SK-N-SH (cell line): ENCODE data around the gene CCDC57. TPM values are rescaled to one million over a fixed set of nuclear protein-coding genes. Genes with fewer than 3 reads are reported as not detected.

Experiments
- CTCF ChIA-PET: fragments of 300-600, 350-600 bp; formaldehyde crosslinking; extraction: SDS; loops from one replicate; lab custom pipeline; 2021; lab: Yijun Ruan, JAX
- POLR2A ChIA-PET: fragments of 350-600 bp; sonication (Branson Sonifier 250); formaldehyde crosslinking; extraction: SDS; loops from one replicate; lab custom pipeline; 2020; ENCODE audit warnings: antibody characterized with exemption, inconsistent platforms; lab: Yijun Ruan, JAX
- DNase-seq: peaks from one replicate; pipeline ENCODE4 v3.0.0; 2012
- H2AFZ ChIP-seq: fragments of 200-600 bp; sonication (generic); 2 replicates; pipeline ENCODE4 v1.8.1; 2016; ENCODE audit warnings: antibody characterized with exemption, mild to moderate bottlenecking, low read depth
- H3F3A ChIP-seq: fragments of 200-600 bp; sonication (generic); replicated peaks from 2 replicates; pipeline ENCODE3; 2016; ENCODE audit warnings: antibody characterized with exemption, mild to moderate bottlenecking; ENCODE audit not compliant: insufficient read depth
- H3K27ac ChIP-seq, 2 experiments: fragments of 200-500 bp in 1 of 2; fragments of 200-600 bp in 1 of 2; sonication (Bioruptor generic) in 1 of 2; sonication (generic), shearing (Covaris generic) in 1 of 2; 2 replicates each; pipeline versions ENCODE4 v1.5.1 to v1.6.1; 2014 to 2016; ENCODE audit warnings: low read depth in 2 of 2, inconsistent platforms in 1 of 2, low read length in 1 of 2, mild to moderate bottlenecking in 1 of 2, mixed read lengths in 1 of 2
- H3K27me3 ChIP-seq: fragments of 200-600 bp; sonication (generic), shearing (Covaris generic); 2 replicates; pipeline ENCODE4 v1.6.1; 2016; ENCODE audit warnings: mixed run types; ENCODE audit not compliant: insufficient read depth
- H3K36me3 ChIP-seq, 2 experiments: fragments of 200-500 bp in 1 of 2; fragments of 200-600 bp in 1 of 2; sonication (Bioruptor generic) in 1 of 2; sonication (generic) in 1 of 2; replicated peaks in 1 of 2; 2 replicates each; pipeline versions ENCODE3 to v1.5.1; 2014 to 2016; ENCODE audit warnings: low read length in 1 of 2, mild to moderate bottlenecking in 1 of 2; ENCODE audit not compliant: insufficient read depth in 2 of 2, control insufficient read depth in 1 of 2
- H3K4me1 ChIP-seq, 2 experiments: fragments of 200-500 bp in 1 of 2; fragments of 200-600 bp in 1 of 2; sonication (Bioruptor generic) in 1 of 2; sonication (generic), shearing (Covaris generic) in 1 of 2; 2 replicates each; pipeline versions ENCODE4 v1.5.1 to v1.6.1; 2014 to 2016; ENCODE audit warnings: low read depth in 1 of 2, low read length in 1 of 2, mixed run types in 1 of 2; ENCODE audit not compliant: insufficient read depth in 2 of 2, control insufficient read depth in 1 of 2
- H3K4me2 ChIP-seq: fragments of 200-600 bp; sonication (generic), shearing (Covaris generic); 2 replicates; pipeline ENCODE4 v1.6.1; 2017; ENCODE audit warnings: mixed run types
- H3K4me3 ChIP-seq, 2 experiments: fragments of 200-500 bp in 1 of 2; fragments of 200-600 bp in 1 of 2; sonication (Bioruptor generic) in 1 of 2; sonication (generic), shearing (Covaris generic) in 1 of 2; 2 replicates each; pipeline versions ENCODE4 v1.5.1 to v1.8.1; 2014 to 2016; ENCODE audit warnings: low read depth in 2 of 2, inconsistent platforms in 1 of 2, low read length in 1 of 2, mild to moderate bottlenecking in 1 of 2, mixed read lengths in 1 of 2, moderate library complexity in 1 of 2
- H3K79me2 ChIP-seq: fragments of 200-600 bp; sonication (generic); 2 replicates; pipeline ENCODE4 v1.8.1; 2017; ENCODE audit warnings: mild to moderate bottlenecking; ENCODE audit not compliant: insufficient read depth
- H3K9ac ChIP-seq: fragments of 200-600 bp; sonication (generic); 2 replicates; pipeline ENCODE4 v1.6.1; 2017; ENCODE audit warnings: mixed run types
- H3K9me2 ChIP-seq: fragments of 200-600 bp; sonication (generic); 2 replicates; pipeline ENCODE4 v1.6.1; 2017; ENCODE audit warnings: mixed run types
- H3K9me3 ChIP-seq: fragments of 200-600 bp; sonication (generic); 2 replicates; pipeline ENCODE4 v1.6.1; 2017; ENCODE audit warnings: mixed run types, mild to moderate bottlenecking, moderate library complexity
- H4K20me1 ChIP-seq: fragments of 200-600 bp; sonication (generic); 2 replicates; pipeline ENCODE4 v1.6.1; 2017; ENCODE audit warnings: mild to moderate bottlenecking, mixed run types; ENCODE audit not compliant: insufficient read depth
- FOSL2 ChIP-seq: IDR thresholded peaks from 2 replicates; pipeline ENCODE4 v1.4.0; 2012; ENCODE audit warnings: low read depth, mild to moderate bottlenecking, moderate library complexity, borderline replicate concordance
- FOXJ3 ChIP-seq: sonication (generic); formaldehyde crosslinking; IDR thresholded peaks from 2 replicates; pipeline ENCODE4 v1.5.1; 2020; ENCODE audit warnings: mild to moderate bottlenecking, missing genetic modification reagents
- FOXM1 ChIP-seq: IDR thresholded peaks from 2 replicates; pipeline ENCODE4 v1.4.0; 2012; ENCODE audit warnings: low read depth, mild to moderate bottlenecking
- GABPA ChIP-seq: IDR thresholded peaks from 2 replicates; pipeline ENCODE4 v1.4.0; 2012; ENCODE audit warnings: low read depth, mild to moderate bottlenecking
- GATA2 ChIP-seq: sonication (generic); formaldehyde crosslinking; IDR thresholded peaks from 2 replicates; pipeline ENCODE4 v1.5.0; 2020; ENCODE audit warnings: mild to moderate bottlenecking, missing genetic modification reagents
- JUND ChIP-seq: IDR thresholded peaks from 2 replicates; pipeline ENCODE4 v1.4.0; 2012
- MEF2A ChIP-seq: IDR thresholded peaks from 2 replicates; pipeline ENCODE4 v1.4.0; 2012; ENCODE audit warnings: low read depth, borderline replicate concordance
- MXI1 ChIP-seq: IDR thresholded peaks from 2 replicates; pipeline ENCODE4 v1.6.1; 2012; ENCODE audit warnings: mild to moderate bottlenecking, low read depth, low read length, improper control_type of control experiment
- POLR2AphosphoS5 ChIP-seq: IDR thresholded peaks from 2 replicates; pipeline ENCODE4 v1.6.1; 2012; ENCODE audit warnings: low read depth, low read length
- RAD21 ChIP-seq: IDR thresholded peaks from 2 replicates; pipeline ENCODE4 v1.6.1; 2012; ENCODE audit warnings: mild to moderate bottlenecking, low read length
- RCOR1 ChIP-seq: fragments of 150-350 bp; IDR thresholded peaks from 2 replicates; pipeline ENCODE4 v1.6.1; 2017; ENCODE audit warnings: antibody characterized with exemption, low read length
- RXRA ChIP-seq: IDR thresholded peaks from 2 replicates; pipeline ENCODE4 v1.4.0; 2012; ENCODE audit warnings: low read depth, mild to moderate bottlenecking, borderline replicate concordance
- TCF12 ChIP-seq: IDR thresholded peaks from 2 replicates; pipeline ENCODE4 v1.4.0; 2012
- WGBS: methylation state at CpG from one replicate; pipeline ENCODE4 v1.1.6; 2017; ENCODE audit warnings: low lambda C conversion rate; 5-methylcytosine and 5-hydroxymethylcytosine counted together
- polyA plus RNA-seq, 3 experiments: library from polyadenylated mRNA; depleted of rRNA; stranded (reverse); fragments of >200 nt; gene quantifications; 2 replicates each; pipeline ENCODE4 v1.2.3, GENCODE V29; 2012
- TF ChIP-seq, protein P1 (sequence below): fragments of 200-600 bp; sonication (generic); IDR thresholded peaks from 2 replicates; pipeline ENCODE4 v1.6.1; 2017; ENCODE audit warnings: antibody characterized with exemption, mild to moderate bottlenecking, moderate library complexity
- TF ChIP-seq, protein P2 (sequence below): IDR thresholded peaks from 2 replicates; pipeline ENCODE4 v1.4.0; 2012; ENCODE audit warnings: low read depth, borderline replicate concordance

Gene CCDC57
- polyA plus RNA-seq, 1 of the 3 experiments (the other 2 are of a cell fraction): 68.6 TPM

GRCh38 chr17:82160075-82160474 lies 52.6 kb downstream of the CCDC57 start:
- H3K27ac ChIP-seq: no peak overlapping the region
- H3K36me3 ChIP-seq: peaks cover 32 to 45% of the 10 kb centered on the region in 2 experiments
- H3K27me3 ChIP-seq: no peaks in the 10 kb centered on the region
- no peaks in the 10 kb centered on the region for H3K79me2 ChIP-seq
- no peak overlapping the region for H3K4me3 ChIP-seq
- no peaks in the 10 kb centered on the region for H3F3A ChIP-seq
- H3K9me2 ChIP-seq: no peaks in the 10 kb centered on the region
- no peak overlapping the region for H2AFZ ChIP-seq
- H3K4me1 ChIP-seq: no peaks in the 10 kb centered on the region
- POLR2A ChIA-PET: no interaction called here
- 62% methylated on average over 5 of the region's 5 CpGs for WGBS
- DNase-seq: no peak
- no peaks in the 10 kb centered on the region for H3K9me3 ChIP-seq
- H4K20me1 ChIP-seq: no peaks in the 10 kb centered on the region
- no peak overlapping the region for H3K9ac ChIP-seq
- no peak overlapping the region for H3K4me2 ChIP-seq
- CTCF ChIA-PET: interaction anchor here (2.0 kb wide), 1 partner anchor 130 kb away, joined by 9 read pairs; no protein-coding TSS in a partner anchor
- no peak for TF ChIP-seq RCOR1
- no peak for TF ChIP-seq GABPA
- no peak for TF ChIP-seq TCF12
- TF ChIP-seq MXI1: no peak
- TF ChIP-seq JUND: no peak
- TF ChIP-seq FOSL2: no peak
- TF ChIP-seq RAD21: no peak
- TF ChIP-seq, protein P1, sequence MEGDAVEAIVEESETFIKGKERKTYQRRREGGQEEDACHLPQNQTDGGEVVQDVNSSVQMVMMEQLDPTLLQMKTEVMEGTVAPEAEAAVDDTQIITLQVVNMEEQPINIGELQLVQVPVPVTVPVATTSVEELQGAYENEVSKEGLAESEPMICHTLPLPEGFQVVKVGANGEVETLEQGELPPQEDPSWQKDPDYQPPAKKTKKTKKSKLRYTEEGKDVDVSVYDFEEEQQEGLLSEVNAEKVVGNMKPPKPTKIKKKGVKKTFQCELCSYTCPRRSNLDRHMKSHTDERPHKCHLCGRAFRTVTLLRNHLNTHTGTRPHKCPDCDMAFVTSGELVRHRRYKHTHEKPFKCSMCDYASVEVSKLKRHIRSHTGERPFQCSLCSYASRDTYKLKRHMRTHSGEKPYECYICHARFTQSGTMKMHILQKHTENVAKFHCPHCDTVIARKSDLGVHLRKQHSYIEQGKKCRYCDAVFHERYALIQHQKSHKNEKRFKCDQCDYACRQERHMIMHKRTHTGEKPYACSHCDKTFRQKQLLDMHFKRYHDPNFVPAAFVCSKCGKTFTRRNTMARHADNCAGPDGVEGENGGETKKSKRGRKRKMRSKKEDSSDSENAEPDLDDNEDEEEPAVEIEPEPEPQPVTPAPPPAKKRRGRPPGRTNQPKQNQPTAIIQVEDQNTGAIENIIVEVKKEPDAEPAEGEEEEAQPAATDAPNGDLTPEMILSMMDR: no peak
- TF ChIP-seq GATA2 (CRISPR knock-in tag): no peak
- TF ChIP-seq, protein P2, sequence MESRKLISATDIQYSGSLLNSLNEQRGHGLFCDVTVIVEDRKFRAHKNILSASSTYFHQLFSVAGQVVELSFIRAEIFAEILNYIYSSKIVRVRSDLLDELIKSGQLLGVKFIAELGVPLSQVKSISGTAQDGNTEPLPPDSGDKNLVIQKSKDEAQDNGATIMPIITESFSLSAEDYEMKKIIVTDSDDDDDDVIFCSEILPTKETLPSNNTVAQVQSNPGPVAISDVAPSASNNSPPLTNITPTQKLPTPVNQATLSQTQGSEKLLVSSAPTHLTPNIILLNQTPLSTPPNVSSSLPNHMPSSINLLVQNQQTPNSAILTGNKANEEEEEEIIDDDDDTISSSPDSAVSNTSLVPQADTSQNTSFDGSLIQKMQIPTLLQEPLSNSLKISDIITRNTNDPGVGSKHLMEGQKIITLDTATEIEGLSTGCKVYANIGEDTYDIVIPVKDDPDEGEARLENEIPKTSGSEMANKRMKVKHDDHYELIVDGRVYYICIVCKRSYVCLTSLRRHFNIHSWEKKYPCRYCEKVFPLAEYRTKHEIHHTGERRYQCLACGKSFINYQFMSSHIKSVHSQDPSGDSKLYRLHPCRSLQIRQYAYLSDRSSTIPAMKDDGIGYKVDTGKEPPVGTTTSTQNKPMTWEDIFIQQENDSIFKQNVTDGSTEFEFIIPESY: no peak
- TF ChIP-seq MEF2A: no peak
- TF ChIP-seq POLR2AphosphoS5: no peak

DNA sequence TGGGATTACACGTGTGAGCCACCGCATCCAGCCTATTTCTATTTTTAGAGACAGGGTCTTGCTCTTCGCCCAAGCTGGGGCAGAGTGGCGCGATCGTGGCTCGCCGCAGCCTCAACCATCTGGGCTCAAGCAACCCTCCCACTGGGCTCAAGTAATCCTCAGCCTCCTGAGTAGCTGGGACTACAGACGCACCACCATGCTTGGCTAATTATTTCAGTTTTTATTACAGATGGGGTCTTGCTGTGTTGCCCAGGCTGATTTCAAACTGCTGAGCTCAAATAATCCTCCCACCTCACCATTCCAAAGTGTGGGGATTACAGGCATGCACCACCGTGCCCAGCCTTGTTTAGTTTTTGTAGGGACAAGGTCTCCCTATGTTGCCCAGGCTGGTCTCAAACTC lies 53.8 kb downstream of the CCDC57 start:
- no peaks in the 10 kb centered on the region for H3K27me3 ChIP-seq
- no peak overlapping the region for H2AFZ ChIP-seq
- no peak overlapping the region for H3K27ac ChIP-seq
- H3K9me2 ChIP-seq: no peaks in the 10 kb centered on the region
- H3K79me2 ChIP-seq: no peaks in the 10 kb centered on the region
- H4K20me1 ChIP-seq: no peaks in the 10 kb centered on the region
- no peaks in the 10 kb centered on the region for H3F3A ChIP-seq
- TF ChIP-seq FOXM1: no peak
- TF ChIP-seq GABPA: no peak
- TF ChIP-seq FOXJ3 (CRISPR knock-in tag): no peak
- TF ChIP-seq RXRA: no peak
- no peak overlapping the region for H3K4me2 ChIP-seq
- H3K9me3 ChIP-seq: no peaks in the 10 kb centered on the region
- ChIA-PET POLR2A (no interaction called here), CTCF (interaction anchor here (0.7 to 8.7 kb wide), 6 partner anchors 19 to 136 kb away, joined by 3 to 174 read pairs (median 16); partner anchors contain the start of genes CENPX, DCXR, LRRC45 and RAC3)
- 89% methylated on average over 10 of the region's 10 CpGs for WGBS
- peaks cover 32 to 53% of the 10 kb centered on the region in 2 experiments for H3K36me3 ChIP-seq
- no peaks in the 10 kb centered on the region for H3K4me1 ChIP-seq
- H3K4me3 ChIP-seq: no peak overlapping the region
- no peak overlapping the region for H3K9ac ChIP-seq
- DNase-seq: no peak
